Amniotic epithelial cell (primary cell): Measurements from ENCODE around the gene COPS2.
"Not testable (repeated sequence)": the region's sequence is repeated elsewhere in the genome, so short reads cannot be mapped to it uniquely, and the experiment has no call there.

Experiments
- DNase-seq: peaks from one replicate; pipeline ENCODE4 v3.0.0-alpha.2; 2010; ENCODE audit warnings: low read depth

COPS2 gene

GRCh38 chr15:49103002-49103401, 52.4 kb downstream of the COPS2 start:
- peak; percentile 61 for DNase-seq

- DNase-seq, result peak; percentile 63
Measured at GRCh38 chr15:49101536-49101935, 53.9 kb downstream of the COPS2 start.

- DNase-seq, result peak; percentile 52
Measured at GRCh38 chr15:49096090-49096750, 59.2 kb downstream of the COPS2 start.

GRCh38 chr15:49094923-49095322, 60.5 kb downstream of the COPS2 start:
- DNase-seq, result peak; percentile 42

GRCh38 chr15:49093252-49094105, 61.9 kb downstream of the COPS2 start:
- no peak for DNase-seq

GRCh38 chr15:49088996-49089395, 66.4 kb downstream of the COPS2 start:
- peak; percentile 63 for DNase-seq

GRCh38 chr15:49085696-49086459, 69.5 kb downstream of the COPS2 start:
- DNase-seq, result peak; percentile 34

- no peak for DNase-seq
Measured at GRCh38 chr15:49084285-49084570, 71.2 kb downstream of the COPS2 start.

- peak; percentile 56 for DNase-seq
Measured at GRCh38 chr15:49083401-49084284, 71.8 kb downstream of the COPS2 start.

GRCh38 chr15:49082960-49083359, 72.4 kb downstream of the COPS2 start:
- DNase-seq, result peak; percentile 55

GRCh38 chr15:49079340-49080039, 75.9 kb downstream of the COPS2 start:
- DNase-seq, result no peak

- peak; percentile 87 for DNase-seq
Measured at GRCh38 chr15:49075881-49076280, 79.5 kb downstream of the COPS2 start.

GRCh38 chr15:49074589-49075287, 80.7 kb downstream of the COPS2 start:
- DNase-seq, result not testable (repeated sequence)
